ENCODE data around the gene CTDSPL.

Gene CTDSPL

DNA sequence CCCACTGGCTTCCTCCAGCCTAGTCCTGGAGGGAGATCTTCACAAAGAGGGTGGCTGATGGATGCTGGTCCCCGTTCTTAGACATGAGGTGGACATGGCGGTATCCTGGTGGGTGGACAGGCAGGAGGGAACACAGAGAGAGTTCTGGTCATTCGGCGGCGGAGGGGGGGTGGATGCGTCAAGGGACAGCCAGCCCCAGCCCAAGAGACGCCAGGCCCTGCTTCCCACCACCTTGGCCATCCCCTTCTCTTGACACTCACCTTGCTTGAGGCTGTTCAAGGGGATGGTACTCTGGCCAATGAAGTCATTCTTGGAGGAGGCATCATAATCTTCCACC is 146.0 kb downstream of the CTDSPL start:
- no peak for TF ChIP-seq TCF12 (IDR thresholded peaks at IDR 0.05; ENCODE audit: low read depth)
- TF ChIP-seq EGR1 (IDR thresholded peaks at IDR 0.05), result no peak
- TF ChIP-seq RAD21 (IDR thresholded peaks at IDR 0.05; ENCODE audit: low read depth), result no peak
- no peak for TF ChIP-seq CEBPB (IDR thresholded peaks at IDR 0.05)
- TF ChIP-seq FOXM1 (IDR thresholded peaks at IDR 0.05; ENCODE audit: borderline replicate concordance, low read depth), result no peak
- TF ChIP-seq, protein P1, sequence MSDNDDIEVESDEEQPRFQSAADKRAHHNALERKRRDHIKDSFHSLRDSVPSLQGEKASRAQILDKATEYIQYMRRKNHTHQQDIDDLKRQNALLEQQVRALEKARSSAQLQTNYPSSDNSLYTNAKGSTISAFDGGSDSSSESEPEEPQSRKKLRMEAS (IDR thresholded peaks at IDR 0.05), result no peak
- TF ChIP-seq CREB1 (IDR thresholded peaks at IDR 0.05; ENCODE audit: low read depth), result no peak
- no peak for TF ChIP-seq TAF1 (IDR thresholded peaks at IDR 0.05; ENCODE audit: low read depth)

DNA sequence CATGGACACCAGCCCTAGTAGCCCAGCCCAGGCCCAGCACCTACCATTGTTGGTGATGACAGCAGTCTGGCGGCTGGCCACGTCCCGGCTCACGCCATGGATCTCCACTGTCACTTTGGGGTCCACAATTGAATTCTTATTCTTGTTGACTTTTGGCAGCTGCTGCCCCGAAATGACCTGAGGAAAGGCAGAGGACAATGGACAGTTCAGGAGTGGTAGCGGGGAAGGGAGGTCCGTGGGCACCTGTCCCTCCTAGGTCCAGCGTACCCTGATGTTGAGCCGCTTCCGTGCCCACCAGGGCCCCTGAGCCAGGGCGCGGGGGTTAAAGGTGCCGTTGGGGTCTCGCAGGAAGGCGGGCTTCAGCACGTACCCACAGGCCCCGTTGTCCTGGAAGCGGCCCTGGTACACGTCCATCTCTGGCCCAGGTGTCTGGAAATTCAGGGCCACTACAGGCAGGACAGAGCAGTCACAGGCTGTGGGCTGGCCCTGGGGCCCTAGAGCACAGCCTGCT is 146.6 kb downstream of the CTDSPL start:
- TF ChIP-seq RAD21 (IDR thresholded peaks at IDR 0.05; ENCODE audit: low read depth) (no peak), FOXM1 (IDR thresholded peaks at IDR 0.05; ENCODE audit: borderline replicate concordance, low read depth) (no peak), TAF1 (IDR thresholded peaks at IDR 0.05; ENCODE audit: low read depth) (no peak), NFIC (IDR thresholded peaks at IDR 0.05) (no peak)

- TF ChIP-seq FOXM1 (IDR thresholded peaks at IDR 0.05; ENCODE audit: borderline replicate concordance, low read depth) (no peak), USF1 (IDR thresholded peaks at IDR 0.05) (no peak), EGR1 (IDR thresholded peaks at IDR 0.05) (no peak), NFIC (IDR thresholded peaks at IDR 0.05) (no peak), RAD21 (IDR thresholded peaks at IDR 0.05; ENCODE audit: low read depth) (no peak), CEBPB (IDR thresholded peaks at IDR 0.05) (no peak), TEAD4 (IDR thresholded peaks at IDR 0.05) (no peak)
- TF ChIP-seq, protein P2, sequence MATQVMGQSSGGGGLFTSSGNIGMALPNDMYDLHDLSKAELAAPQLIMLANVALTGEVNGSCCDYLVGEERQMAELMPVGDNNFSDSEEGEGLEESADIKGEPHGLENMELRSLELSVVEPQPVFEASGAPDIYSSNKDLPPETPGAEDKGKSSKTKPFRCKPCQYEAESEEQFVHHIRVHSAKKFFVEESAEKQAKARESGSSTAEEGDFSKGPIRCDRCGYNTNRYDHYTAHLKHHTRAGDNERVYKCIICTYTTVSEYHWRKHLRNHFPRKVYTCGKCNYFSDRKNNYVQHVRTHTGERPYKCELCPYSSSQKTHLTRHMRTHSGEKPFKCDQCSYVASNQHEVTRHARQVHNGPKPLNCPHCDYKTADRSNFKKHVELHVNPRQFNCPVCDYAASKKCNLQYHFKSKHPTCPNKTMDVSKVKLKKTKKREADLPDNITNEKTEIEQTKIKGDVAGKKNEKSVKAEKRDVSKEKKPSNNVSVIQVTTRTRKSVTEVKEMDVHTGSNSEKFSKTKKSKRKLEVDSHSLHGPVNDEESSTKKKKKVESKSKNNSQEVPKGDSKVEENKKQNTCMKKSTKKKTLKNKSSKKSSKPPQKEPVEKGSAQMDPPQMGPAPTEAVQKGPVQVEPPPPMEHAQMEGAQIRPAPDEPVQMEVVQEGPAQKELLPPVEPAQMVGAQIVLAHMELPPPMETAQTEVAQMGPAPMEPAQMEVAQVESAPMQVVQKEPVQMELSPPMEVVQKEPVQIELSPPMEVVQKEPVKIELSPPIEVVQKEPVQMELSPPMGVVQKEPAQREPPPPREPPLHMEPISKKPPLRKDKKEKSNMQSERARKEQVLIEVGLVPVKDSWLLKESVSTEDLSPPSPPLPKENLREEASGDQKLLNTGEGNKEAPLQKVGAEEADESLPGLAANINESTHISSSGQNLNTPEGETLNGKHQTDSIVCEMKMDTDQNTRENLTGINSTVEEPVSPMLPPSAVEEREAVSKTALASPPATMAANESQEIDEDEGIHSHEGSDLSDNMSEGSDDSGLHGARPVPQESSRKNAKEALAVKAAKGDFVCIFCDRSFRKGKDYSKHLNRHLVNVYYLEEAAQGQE (IDR thresholded peaks at IDR 0.05; ENCODE audit: low read depth), result no peak
Observed at GRCh38 chr3:38008971-38009580, 147.4 kb downstream of the CTDSPL start.

DNA sequence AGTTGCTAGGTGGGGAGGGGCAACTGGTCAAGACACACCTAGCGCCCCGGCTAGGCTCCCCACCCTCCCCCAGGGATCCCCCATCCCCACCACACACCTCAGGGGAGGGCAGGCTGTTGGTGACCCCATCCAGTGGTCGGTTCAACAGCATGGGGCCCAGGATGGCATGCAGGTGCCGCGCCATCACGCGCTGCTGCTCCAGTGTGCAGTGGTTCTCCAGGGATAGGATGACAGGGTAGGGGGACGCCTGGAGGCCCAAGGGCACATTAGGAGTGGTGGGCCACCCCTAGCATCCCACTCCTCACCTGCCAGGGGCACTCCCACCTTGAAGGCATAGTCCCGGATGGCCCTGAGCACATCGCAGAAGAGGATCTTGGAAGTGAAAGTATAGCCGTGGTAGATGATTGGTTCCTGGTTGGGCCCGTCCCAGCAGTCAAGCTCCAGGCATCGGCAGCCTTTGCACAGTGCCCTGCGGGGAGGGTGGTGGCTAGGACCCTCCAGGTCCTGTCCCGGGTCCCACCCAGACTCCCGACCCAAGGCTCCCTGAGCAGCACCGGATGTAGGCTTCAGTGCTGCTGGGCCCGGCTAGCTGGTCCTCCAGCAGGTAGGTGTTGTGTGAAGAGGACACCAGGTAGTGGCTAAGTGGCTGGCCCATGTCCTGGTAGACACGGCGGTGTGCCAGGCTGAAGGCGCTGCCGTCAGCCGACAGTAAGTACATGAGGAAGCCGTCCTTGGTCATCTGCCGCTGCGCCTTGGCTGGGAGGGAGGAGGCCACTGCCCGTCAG is 148.3 kb downstream of the CTDSPL start:
- TF ChIP-seq, protein P1 (IDR thresholded peaks at IDR 0.05), result no peak
- TF ChIP-seq FOXM1 (IDR thresholded peaks at IDR 0.05; ENCODE audit: borderline replicate concordance, low read depth) (no peak), USF1 (IDR thresholded peaks at IDR 0.05) (no peak), CREB1 (IDR thresholded peaks at IDR 0.05; ENCODE audit: low read depth) (no peak), EGR1 (IDR thresholded peaks at IDR 0.05) (no peak), NFIC (IDR thresholded peaks at IDR 0.05) (no peak)

GRCh38 chr3:38011111-38011510 is 149.4 kb downstream of the CTDSPL start:
- TF ChIP-seq CEBPB (IDR thresholded peaks at IDR 0.05), result no peak
- no peak for TF ChIP-seq NFIC (IDR thresholded peaks at IDR 0.05)
- TF ChIP-seq, protein P1 (IDR thresholded peaks at IDR 0.05), result no peak
- TF ChIP-seq EGR1 (IDR thresholded peaks at IDR 0.05), result no peak
- TF ChIP-seq YY1 (IDR thresholded peaks at IDR 0.05; ENCODE audit: low read depth), result no peak
- no peak for TF ChIP-seq CREB1 (IDR thresholded peaks at IDR 0.05; ENCODE audit: low read depth)
- no peak for TF ChIP-seq TAF1 (IDR thresholded peaks at IDR 0.05; ENCODE audit: low read depth)

DNA sequence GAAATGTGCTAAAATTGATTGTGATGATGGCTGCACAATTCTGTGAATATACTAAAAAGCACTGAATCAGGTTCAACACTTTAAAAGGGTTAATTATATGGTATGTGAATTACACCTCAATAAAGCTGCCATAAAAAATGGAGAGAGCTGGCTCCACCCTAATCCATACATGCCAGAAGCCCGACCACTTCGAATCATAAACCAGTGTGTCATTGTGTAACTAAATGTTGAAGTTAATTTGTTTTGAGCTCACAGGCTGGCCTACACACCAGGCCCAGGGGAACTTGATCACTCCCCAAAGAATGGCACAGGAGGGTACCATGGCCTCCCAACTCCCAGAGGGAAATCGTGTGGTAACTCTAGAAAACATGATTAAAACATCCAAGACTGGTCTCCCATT is 153.8 kb downstream of the CTDSPL start:
- TF ChIP-seq ZBTB7A (IDR thresholded peaks at IDR 0.05; ENCODE audit: low read depth) (no peak), RAD21 (IDR thresholded peaks at IDR 0.05; ENCODE audit: low read depth) (no peak), YY1 (IDR thresholded peaks at IDR 0.05; ENCODE audit: low read depth) (no peak), EGR1 (IDR thresholded peaks at IDR 0.05) (no peak), CREB1 (IDR thresholded peaks at IDR 0.05; ENCODE audit: low read depth) (no peak), NFIC (IDR thresholded peaks at IDR 0.05) (no peak), EP300 (IDR thresholded peaks at IDR 0.05; ENCODE audit: borderline replicate concordance) (no peak)
- TF ChIP-seq, protein P1 (IDR thresholded peaks at IDR 0.05), result no peak

DNA sequence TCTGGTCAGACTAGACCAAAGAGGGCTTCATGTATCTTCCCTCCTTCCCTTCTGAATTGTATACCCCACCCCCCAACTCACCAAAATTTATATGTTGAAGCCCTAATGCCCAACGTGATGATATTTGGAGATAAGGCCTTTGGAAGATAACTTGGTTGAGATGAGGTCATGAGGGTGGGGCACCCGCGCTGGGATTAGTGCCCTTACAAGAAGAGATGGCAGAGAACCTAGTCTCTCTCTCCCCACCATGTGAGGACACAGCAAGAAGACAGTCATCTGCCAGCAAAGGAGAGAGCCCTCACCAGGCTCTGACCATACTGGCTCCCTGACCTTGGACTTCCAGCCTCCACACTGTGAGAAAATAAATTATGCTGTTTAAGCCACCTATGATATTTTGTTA is 154.3 kb downstream of the CTDSPL start:
- TF ChIP-seq RAD21 (IDR thresholded peaks at IDR 0.05; ENCODE audit: low read depth) (no peak), ZBTB7A (IDR thresholded peaks at IDR 0.05; ENCODE audit: low read depth) (no peak), FOXM1 (IDR thresholded peaks at IDR 0.05; ENCODE audit: borderline replicate concordance, low read depth) (no peak), CREB1 (IDR thresholded peaks at IDR 0.05; ENCODE audit: low read depth) (no peak), TCF12 (IDR thresholded peaks at IDR 0.05; ENCODE audit: low read depth) (no peak), NFIC (IDR thresholded peaks at IDR 0.05) (no peak), EP300 (IDR thresholded peaks at IDR 0.05; ENCODE audit: borderline replicate concordance) (no peak), TAF1 (IDR thresholded peaks at IDR 0.05; ENCODE audit: low read depth) (no peak), CEBPB (IDR thresholded peaks at IDR 0.05) (no peak)
- TF ChIP-seq, protein P1 (IDR thresholded peaks at IDR 0.05), result no peak
